HUES64 (cell line): Measurements from ENCODE around the gene ALDH1A3.
A peak's percentile ranks its signal among the peaks of the same experiment; 100 is the strongest.

Experiments used
- H3K27ac ChIP-seq: 2 replicates; pipeline ENCODE4 v1.7.0; 2013; ENCODE audit warnings: low read depth, low read length, inconsistent platforms
- H3K27me3 ChIP-seq: 2 replicates; pipeline ENCODE4 v1.6.1; 2013; ENCODE audit warnings: mild to moderate bottlenecking, low read length; ENCODE audit not compliant: insufficient read depth
- H3K36me3 ChIP-seq: 2 replicates; pipeline ENCODE4 v1.6.1; 2013; ENCODE audit warnings: mild to moderate bottlenecking, low read length; ENCODE audit not compliant: insufficient read depth
- H3K4me1 ChIP-seq: 2 replicates; pipeline ENCODE4 v1.6.1; 2013; ENCODE audit warnings: mild to moderate bottlenecking, low read length, moderate library complexity; ENCODE audit not compliant: insufficient read depth
- H3K4me3 ChIP-seq: 2 replicates; pipeline ENCODE4 v1.5.1; 2013; ENCODE audit warnings: mild to moderate bottlenecking, low read length, moderate library complexity
- H3K9ac ChIP-seq: 2 replicates; pipeline ENCODE4 v1.6.1; 2013; ENCODE audit warnings: mild to moderate bottlenecking, low read depth, low read length
- H3K9me3 ChIP-seq: 2 replicates; pipeline ENCODE4 v1.6.1; 2013; ENCODE audit warnings: low read depth, low read length; ENCODE audit not compliant: insufficient read depth
- WGBS: fragments of 150-250, 120-280 bp; methylation state at CpG from one replicate; pipeline ENCODE4 v1.1.7; 2013; ENCODE audit warnings: missing lambda C conversion rate; 5-methylcytosine and 5-hydroxymethylcytosine counted together

Gene ALDH1A3

GRCh38 chr15:100908466-100908865 is 28.8 kb downstream of the ALDH1A3 start:
- Histone ChIP-seq H3K27ac (no peak overlapping the region), H3K9me3 (0 out of 2 replicates have a peak, but pooled peaks cover 3% of the 10 kb centered on the region), H3K4me1 (no peaks in the 10 kb centered on the region), H3K36me3 (no peaks in the 10 kb centered on the region), H3K9ac (no peak overlapping the region), H3K4me3 (no peak overlapping the region), H3K27me3 (no peaks in the 10 kb centered on the region)
- WGBS: 72% methylated on average over 6 of the region's 6 CpGs

- Histone ChIP-seq H3K4me1 (no peaks in the 10 kb centered on the region), H3K27me3 (no peaks in the 10 kb centered on the region), H3K9me3 (0 out of 2 replicates have a peak, but pooled peaks cover 3% of the 10 kb centered on the region), H3K4me3 (no peak overlapping the region), H3K9ac (no peak overlapping the region), H3K27ac (no peak overlapping the region), H3K36me3 (no peaks in the 10 kb centered on the region)
- WGBS: 95% methylated on average over 4 of the region's 4 CpGs
Observed at GRCh38 chr15:100909565-100909964, 29.9 kb downstream of the ALDH1A3 start.

DNA sequence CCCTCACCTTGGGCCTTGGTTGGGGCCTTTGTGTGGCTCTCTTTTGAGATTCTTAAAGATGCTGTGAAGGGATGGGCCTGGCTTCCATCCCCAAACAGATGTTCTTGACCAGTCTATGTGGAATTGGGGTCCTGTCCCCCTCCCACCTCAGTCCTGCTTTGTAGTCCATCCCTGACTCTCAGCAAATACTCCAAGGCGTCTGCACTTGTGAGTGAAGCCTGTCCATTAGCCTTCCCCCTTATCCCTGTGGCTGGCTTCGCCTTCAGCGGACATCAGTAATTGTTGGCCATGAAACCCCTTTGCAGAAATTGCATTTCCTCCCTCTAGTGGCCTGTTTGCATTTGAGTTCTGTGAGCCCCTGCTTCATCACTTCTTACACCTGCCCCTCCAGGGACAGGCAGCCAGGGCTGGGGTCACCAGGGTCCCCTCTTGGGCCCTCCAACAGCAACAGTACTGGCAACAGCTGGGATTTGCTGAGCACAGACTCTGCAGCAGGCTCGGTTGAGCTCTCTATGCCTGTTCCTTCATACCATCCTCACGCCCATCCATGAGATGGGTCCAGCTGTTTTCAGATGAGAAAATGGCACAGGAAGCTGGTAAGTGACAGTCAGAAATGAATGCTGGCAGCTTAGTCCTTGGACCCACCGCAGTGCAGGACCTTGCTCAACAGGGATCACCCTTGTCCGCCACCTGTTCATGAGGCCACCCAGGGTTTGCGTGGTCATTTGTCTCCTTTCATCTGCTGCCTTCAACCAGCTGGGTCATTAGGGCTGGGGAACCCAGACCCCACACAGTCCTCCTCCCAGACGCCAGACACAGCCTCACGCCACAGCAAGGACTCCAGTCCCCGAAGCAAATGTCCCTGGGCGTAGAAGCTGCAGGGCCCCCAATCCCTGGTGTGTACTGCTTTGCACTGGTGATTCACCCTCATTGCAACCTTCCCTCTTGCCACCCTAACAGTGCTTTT is 30.6 kb downstream of the ALDH1A3 start:
- H3K9me3 ChIP-seq: 0 out of 2 replicates have a peak, but pooled peaks cover 3% of the 10 kb centered on the region
- no peaks in the 10 kb centered on the region for H3K36me3 ChIP-seq
- no peak overlapping the region for H3K27ac ChIP-seq
- no peak overlapping the region for H3K4me3 ChIP-seq
- no peaks in the 10 kb centered on the region for H3K27me3 ChIP-seq
- 78% methylated on average over 12 of the region's 12 CpGs for WGBS
- no peak overlapping the region for H3K9ac ChIP-seq
- H3K4me1 ChIP-seq: no peaks in the 10 kb centered on the region

DNA sequence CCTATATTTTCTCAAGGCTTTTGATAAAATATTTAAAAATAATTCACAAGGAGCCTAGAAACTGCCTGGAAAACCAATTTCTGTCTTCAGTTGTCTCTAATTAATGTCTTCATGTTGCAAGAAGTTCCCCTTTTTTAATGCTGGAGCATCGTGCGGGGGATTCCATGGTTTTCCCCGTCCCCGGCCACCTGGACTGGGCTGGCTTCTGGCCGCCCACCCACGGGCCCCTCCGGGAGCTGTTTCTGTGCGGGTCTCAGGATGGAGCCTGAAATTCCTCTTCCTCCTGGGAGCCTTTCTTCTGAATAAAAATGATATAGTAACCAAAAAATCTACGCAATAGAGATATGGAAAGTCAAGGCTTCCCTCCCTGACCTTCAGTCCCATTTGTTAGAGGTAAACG is 31.5 kb downstream of the ALDH1A3 start:
- Histone ChIP-seq H3K27me3 (no peaks in the 10 kb centered on the region), H3K4me3 (no peak overlapping the region), H3K9ac (no peak overlapping the region), H3K9me3 (0 out of 2 replicates have a peak, but pooled peaks cover 3% of the 10 kb centered on the region), H3K4me1 (no peaks in the 10 kb centered on the region), H3K27ac (no peak overlapping the region), H3K36me3 (no peaks in the 10 kb centered on the region)
- WGBS: 93% methylated on average over 10 of the region's 10 CpGs

DNA sequence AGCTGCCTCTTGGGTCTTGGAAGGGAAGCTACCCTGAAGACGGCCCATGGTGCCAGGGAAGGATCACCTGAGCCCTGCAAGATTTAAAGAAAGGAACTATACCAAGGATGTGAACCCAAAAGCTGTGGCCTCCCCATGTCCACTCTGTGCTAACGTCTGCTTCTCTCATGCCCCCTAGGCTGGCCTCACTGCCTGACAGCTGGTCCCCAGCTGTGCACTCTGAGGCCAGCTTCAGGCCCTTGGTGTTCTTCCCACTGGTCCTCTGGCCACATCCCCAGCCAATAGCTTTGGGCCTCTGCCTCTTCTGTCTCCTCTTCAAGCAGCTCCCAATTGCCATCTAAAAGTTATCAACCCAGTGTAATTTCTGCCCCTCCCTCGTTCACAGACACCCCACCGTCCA is 34.3 kb downstream of the ALDH1A3 start:
- Histone ChIP-seq H3K4me3 (no peak overlapping the region), H3K4me1 (no peaks in the 10 kb centered on the region), H3K27ac (no peak overlapping the region), H3K36me3 (no peaks in the 10 kb centered on the region), H3K27me3 (peaks cover 23% of the 10 kb centered on the region), H3K9ac (no peak overlapping the region), H3K9me3 (0 out of 2 replicates have a peak, but pooled peaks cover 3% of the 10 kb centered on the region)
- WGBS: 91% methylated on average over 4 of the region's 4 CpGs

DNA sequence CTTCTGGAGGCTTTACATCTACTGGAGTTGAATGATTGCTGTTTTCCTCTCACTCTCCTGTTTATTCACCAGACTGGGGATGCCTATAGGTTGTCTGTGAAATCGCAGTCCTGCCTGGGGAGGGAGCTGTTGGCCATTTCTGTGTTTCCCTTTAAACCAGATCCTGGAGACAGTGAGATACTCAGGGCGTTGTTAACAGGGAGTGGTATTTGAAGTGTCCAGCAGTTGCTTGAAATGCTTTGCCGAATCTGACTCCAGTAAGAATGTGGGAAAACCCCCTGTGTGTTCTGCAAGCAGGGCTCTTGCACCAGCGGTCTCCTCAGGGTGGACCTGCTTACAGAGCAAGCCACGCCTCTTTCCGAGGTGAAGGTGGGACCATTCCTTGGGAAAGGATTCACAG is 35.2 kb downstream of the ALDH1A3 start:
- Histone ChIP-seq H3K9me3 (0 out of 2 replicates have a peak, but pooled peaks cover 3% of the 10 kb centered on the region), H3K9ac (no peak overlapping the region), H3K27ac (no peak overlapping the region), H3K36me3 (no peaks in the 10 kb centered on the region), H3K27me3 (peaks cover 31% of the 10 kb centered on the region), H3K4me3 (no peak overlapping the region), H3K4me1 (no peaks in the 10 kb centered on the region)
- WGBS: 64% methylated on average over 6 of the region's 6 CpGs

- peak overlapping the region; percentile 40 for H3K4me3 ChIP-seq
- no peak overlapping the region for H3K27ac ChIP-seq
- WGBS: 2% methylated on average over 41 of the region's 42 CpGs
- H3K9me3 ChIP-seq: no peaks in the 10 kb centered on the region
- peaks cover 64% of the 10 kb centered on the region for H3K27me3 ChIP-seq
- H3K4me1 ChIP-seq: no peaks in the 10 kb centered on the region
- H3K36me3 ChIP-seq: no peaks in the 10 kb centered on the region
- no peak overlapping the region for H3K9ac ChIP-seq
Observed at GRCh38 chr15:100918034-100918689, 38.5 kb downstream of the ALDH1A3 start.

GRCh38 chr15:100918690-100919480 is 39.3 kb downstream of the ALDH1A3 start, which contains the start of gene LRRK1:
Gene LRRK1, plus strand, starts transcription at chr15:100919357. Its CDS starts 5,276 bp downstream, at chr15:100924633.
- no peak within 1 kb of the TSS for H3K27ac ChIP-seq
- WGBS: under 1% methylated on average over 87 of the region's 87 CpGs
- H3K4me3 ChIP-seq: peak within 1 kb of the TSS; percentile 51
- H3K9ac ChIP-seq: no peak within 1 kb of the TSS; the same call in 1 of the 2 replicates
- H3K4me1 ChIP-seq: no peaks in the 10 kb centered on the region
- H3K9me3 ChIP-seq: no peaks in the 10 kb centered on the region
- H3K36me3 ChIP-seq: no peaks in the 10 kb centered on the region
- peaks cover 71% of the 10 kb centered on the region for H3K27me3 ChIP-seq

DNA sequence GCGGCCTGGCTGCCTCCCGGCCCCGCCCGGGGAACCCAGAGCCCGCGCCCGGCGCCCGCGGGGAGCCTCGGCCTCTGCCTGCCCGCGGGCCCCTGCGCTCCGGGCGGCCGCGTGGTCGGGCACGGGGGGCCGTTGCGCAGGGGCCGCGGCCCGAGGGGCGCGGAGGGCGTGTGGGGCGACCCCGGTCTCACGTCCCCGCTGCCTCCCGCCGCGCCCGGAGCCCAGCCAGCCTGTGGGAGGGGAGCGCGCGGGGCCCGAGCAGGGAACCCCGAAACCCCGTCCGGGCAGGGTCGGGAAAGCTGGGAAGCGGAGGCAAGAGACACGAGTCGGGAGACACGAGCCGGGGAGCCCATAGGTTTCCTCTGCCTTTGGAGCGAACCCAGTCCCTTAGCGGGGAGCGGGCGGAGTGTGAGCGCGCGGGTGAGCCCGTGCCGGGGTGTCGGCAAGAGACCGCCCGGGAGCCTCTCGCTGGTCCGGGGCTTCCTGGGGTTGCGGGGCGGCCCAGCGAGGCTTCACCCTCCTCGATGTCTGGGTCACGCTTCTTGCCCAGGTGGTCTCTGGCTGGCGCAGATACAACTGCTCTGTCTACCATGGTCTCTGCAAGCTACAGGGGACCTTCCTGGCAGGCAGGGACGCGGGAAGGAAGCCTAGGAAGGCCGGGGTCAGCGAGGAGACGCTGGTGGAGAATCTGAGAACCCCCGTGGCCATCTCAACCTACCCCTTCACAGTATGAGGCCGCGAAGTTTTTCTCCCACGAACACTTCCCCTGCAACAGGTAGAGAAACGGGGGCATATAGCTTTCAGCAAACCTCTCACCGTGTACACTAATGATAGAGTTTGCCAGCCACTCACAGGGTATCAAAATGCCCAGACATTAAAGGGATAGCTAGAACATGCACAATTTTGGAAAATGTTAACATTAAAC is 40.1 kb downstream of the ALDH1A3 start:
- no peak overlapping the region for H3K27ac ChIP-seq
- peaks cover 72% of the 10 kb centered on the region for H3K27me3 ChIP-seq
- no peaks in the 10 kb centered on the region for H3K36me3 ChIP-seq
- H3K4me3 ChIP-seq: peak overlapping the region; percentile 51
- no peaks in the 10 kb centered on the region for H3K4me1 ChIP-seq
- 3% methylated on average over 80 of the region's 80 CpGs for WGBS
- no peaks in the 10 kb centered on the region for H3K9me3 ChIP-seq
- H3K9ac ChIP-seq: no peak overlapping the region; the same call in 1 of the 2 replicates

DNA sequence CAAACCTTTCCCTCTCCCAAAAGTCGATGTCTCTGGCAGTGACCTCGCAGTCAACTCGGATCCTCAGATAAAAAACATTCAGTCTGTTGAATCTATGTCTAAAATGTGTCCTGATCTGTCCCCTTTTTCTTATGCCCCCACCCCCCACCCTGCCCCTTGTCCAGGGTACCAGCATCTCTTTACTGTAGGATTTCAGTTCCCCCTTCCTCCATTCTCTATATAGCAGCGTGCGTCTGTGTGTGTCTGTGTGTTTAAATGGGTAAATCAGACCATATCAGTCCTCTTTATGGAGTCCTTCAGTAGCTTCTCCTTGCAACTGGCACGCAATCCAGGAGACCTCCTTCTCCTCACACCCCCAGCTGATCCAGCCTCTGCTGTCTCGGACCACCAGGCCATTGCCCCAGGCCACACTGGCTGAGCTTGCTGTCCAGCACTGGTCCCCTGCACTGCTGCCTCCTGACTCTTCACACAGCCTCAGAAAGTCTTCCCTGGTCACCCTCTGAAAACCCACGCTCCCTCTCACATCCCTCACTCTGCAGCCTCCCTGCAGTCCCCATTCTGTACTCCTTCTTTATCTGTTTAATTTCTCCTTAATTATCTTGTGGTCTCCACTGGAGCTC is 41.0 kb downstream of the ALDH1A3 start:
- no peak overlapping the region for H3K9ac ChIP-seq
- H3K27ac ChIP-seq: no peak overlapping the region
- H3K27me3 ChIP-seq: peaks cover 72% of the 10 kb centered on the region
- H3K36me3 ChIP-seq: no peaks in the 10 kb centered on the region
- no peaks in the 10 kb centered on the region for H3K9me3 ChIP-seq
- no peaks in the 10 kb centered on the region for H3K4me1 ChIP-seq
- no peak overlapping the region for H3K4me3 ChIP-seq
- WGBS: 84% methylated on average over 6 of the region's 8 CpGs
